ENCODE data around the gene PGF. TPM values are rescaled to one million over a fixed set of nuclear protein-coding genes. Genes with fewer than 3 reads are reported as not detected.

PGF gene
- total and polyA plus RNA-seq, 2 of the 13 experiments (the other 11 are each of a cell fraction or from before 2014, with no cell fraction given) = 10.7 to 27.5 TPM

DNA sequence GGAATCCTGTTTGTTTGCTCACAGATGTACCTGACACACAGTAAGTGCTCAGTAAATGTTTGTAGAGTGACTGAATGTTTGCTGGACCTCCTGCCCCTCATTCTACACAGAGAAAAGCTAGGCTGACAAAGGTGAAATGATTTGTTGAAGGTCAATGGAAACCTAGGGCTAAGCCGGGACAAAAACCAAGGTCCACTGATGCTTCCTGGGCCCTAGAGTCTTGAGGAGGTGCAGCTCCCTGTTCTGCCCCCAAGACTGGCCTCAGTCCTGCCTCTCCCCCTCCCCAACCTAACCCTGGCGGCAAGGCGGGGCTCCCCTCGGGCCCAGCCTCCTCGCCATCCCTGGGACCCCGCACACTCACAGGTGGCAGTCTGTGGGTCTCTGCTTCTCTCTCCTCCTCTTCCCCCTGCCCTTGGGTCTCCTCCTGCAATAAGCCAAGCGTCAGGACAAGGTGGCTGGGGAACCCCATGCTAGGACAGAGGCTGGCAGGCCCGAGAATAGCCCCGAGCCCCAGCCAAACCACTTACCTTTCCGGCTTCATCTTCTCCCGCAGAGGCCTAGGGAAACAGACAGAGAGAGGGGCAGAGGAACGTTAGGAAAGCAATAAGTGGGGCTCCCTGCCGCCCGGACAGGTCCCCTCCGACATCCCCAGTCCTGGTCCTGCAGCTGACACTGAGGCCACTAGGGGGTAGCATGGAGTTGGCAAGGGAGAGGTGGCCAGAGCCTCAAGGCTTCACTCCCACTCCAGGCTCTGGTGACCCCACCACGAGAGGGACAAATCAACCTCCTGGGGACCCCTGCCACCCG lies 9.3 kb downstream of the PGF start (continued):
- TF ChIP-seq LCORL (IDR thresholded peaks at IDR 0.05) = no peak
- no peak for TF ChIP-seq LCORL (CRISPR knock-in tag; IDR thresholded peaks at IDR 0.05)
- peak; percentile 36; the same call in 1 of the 2 replicates for TF ChIP-seq FOXO1 (CRISPR knock-in tag; IDR thresholded peaks at IDR 0.05)
- peak; percentile 21 for TF ChIP-seq SKI (IDR thresholded peaks at IDR 0.05; ENCODE audit: partially characterized antibody)
- no peak for TF ChIP-seq ZNF224 (CRISPR knock-in tag; IDR thresholded peaks at IDR 0.05)
- TF ChIP-seq ZNF235 (CRISPR knock-in tag; IDR thresholded peaks at IDR 0.05; ENCODE audit: borderline replicate concordance) = 0 out of 2 replicates have a peak, but pooled peaks have one; percentile 41
- TF ChIP-seq PRPF4 (IDR thresholded peaks at IDR 0.05; ENCODE audit: low read depth, low read length, poor library complexity, severe bottlenecking) = no peak
- no peak for TF ChIP-seq SIX1 (CRISPR knock-in tag; IDR thresholded peaks at IDR 0.05; ENCODE audit: borderline replicate concordance)
- TF ChIP-seq NFYB (CRISPR knock-in tag; IDR thresholded peaks at IDR 0.05) = no peak
- TF ChIP-seq, protein P1, sequence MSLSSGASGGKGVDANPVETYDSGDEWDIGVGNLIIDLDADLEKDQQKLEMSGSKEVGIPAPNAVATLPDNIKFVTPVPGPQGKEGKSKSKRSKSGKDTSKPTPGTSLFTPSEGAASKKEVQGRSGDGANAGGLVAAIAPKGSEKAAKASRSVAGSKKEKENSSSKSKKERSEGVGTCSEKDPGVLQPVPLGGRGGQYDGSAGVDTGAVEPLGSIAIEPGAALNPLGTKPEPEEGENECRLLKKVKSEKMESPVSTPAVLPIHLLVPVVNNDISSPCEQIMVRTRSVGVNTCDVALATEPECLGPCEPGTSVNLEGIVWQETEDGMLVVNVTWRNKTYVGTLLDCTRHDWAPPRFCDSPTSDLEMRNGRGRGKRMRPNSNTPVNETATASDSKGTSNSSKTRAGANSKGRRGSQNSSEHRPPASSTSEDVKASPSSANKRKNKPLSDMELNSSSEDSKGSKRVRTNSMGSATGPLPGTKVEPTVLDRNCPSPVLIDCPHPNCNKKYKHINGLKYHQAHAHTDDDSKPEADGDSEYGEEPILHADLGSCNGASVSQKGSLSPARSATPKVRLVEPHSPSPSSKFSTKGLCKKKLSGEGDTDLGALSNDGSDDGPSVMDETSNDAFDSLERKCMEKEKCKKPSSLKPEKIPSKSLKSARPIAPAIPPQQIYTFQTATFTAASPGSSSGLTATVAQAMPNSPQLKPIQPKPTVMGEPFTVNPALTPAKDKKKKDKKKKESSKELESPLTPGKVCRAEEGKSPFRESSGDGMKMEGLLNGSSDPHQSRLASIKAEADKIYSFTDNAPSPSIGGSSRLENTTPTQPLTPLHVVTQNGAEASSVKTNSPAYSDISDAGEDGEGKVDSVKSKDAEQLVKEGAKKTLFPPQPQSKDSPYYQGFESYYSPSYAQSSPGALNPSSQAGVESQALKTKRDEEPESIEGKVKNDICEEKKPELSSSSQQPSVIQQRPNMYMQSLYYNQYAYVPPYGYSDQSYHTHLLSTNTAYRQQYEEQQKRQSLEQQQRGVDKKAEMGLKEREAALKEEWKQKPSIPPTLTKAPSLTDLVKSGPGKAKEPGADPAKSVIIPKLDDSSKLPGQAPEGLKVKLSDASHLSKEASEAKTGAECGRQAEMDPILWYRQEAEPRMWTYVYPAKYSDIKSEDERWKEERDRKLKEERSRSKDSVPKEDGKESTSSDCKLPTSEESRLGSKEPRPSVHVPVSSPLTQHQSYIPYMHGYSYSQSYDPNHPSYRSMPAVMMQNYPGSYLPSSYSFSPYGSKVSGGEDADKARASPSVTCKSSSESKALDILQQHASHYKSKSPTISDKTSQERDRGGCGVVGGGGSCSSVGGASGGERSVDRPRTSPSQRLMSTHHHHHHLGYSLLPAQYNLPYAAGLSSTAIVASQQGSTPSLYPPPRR (CRISPR knock-in tag; IDR thresholded peaks at IDR 0.05; ENCODE audit: borderline replicate concordance) = peak; percentile 94
- TF ChIP-seq GTF3A (CRISPR knock-in tag; conservative IDR thresholded peaks at IDR 0.05) = no peak
- no peak for TF ChIP-seq NONO (IDR thresholded peaks at IDR 0.05)
- TF ChIP-seq NONO (CRISPR knock-in tag; conservative IDR thresholded peaks at IDR 0.05) = 0 out of 2 replicates have a peak, but pooled peaks have one; percentile 53
- TF ChIP-seq, protein P2, sequence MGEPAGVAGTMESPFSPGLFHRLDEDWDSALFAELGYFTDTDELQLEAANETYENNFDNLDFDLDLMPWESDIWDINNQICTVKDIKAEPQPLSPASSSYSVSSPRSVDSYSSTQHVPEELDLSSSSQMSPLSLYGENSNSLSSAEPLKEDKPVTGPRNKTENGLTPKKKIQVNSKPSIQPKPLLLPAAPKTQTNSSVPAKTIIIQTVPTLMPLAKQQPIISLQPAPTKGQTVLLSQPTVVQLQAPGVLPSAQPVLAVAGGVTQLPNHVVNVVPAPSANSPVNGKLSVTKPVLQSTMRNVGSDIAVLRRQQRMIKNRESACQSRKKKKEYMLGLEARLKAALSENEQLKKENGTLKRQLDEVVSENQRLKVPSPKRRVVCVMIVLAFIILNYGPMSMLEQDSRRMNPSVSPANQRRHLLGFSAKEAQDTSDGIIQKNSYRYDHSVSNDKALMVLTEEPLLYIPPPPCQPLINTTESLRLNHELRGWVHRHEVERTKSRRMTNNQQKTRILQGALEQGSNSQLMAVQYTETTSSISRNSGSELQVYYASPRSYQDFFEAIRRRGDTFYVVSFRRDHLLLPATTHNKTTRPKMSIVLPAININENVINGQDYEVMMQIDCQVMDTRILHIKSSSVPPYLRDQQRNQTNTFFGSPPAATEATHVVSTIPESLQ (CRISPR knock-in tag; conservative IDR thresholded peaks at IDR 0.05) = no peak
- TF ChIP-seq, protein P3, sequence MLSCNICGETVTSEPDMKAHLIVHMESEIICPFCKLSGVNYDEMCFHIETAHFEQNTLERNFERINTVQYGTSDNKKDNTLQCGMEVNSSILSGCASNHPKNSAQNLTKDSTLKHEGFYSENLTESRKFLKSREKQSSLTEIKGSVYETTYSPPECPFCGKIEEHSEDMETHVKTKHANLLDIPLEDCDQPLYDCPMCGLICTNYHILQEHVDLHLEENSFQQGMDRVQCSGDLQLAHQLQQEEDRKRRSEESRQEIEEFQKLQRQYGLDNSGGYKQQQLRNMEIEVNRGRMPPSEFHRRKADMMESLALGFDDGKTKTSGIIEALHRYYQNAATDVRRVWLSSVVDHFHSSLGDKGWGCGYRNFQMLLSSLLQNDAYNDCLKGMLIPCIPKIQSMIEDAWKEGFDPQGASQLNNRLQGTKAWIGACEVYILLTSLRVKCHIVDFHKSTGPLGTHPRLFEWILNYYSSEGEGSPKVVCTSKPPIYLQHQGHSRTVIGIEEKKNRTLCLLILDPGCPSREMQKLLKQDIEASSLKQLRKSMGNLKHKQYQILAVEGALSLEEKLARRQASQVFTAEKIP (CRISPR knock-in tag; IDR thresholded peaks at IDR 0.05; ENCODE audit: borderline replicate concordance) = no peak
- TF ChIP-seq, protein P4, sequence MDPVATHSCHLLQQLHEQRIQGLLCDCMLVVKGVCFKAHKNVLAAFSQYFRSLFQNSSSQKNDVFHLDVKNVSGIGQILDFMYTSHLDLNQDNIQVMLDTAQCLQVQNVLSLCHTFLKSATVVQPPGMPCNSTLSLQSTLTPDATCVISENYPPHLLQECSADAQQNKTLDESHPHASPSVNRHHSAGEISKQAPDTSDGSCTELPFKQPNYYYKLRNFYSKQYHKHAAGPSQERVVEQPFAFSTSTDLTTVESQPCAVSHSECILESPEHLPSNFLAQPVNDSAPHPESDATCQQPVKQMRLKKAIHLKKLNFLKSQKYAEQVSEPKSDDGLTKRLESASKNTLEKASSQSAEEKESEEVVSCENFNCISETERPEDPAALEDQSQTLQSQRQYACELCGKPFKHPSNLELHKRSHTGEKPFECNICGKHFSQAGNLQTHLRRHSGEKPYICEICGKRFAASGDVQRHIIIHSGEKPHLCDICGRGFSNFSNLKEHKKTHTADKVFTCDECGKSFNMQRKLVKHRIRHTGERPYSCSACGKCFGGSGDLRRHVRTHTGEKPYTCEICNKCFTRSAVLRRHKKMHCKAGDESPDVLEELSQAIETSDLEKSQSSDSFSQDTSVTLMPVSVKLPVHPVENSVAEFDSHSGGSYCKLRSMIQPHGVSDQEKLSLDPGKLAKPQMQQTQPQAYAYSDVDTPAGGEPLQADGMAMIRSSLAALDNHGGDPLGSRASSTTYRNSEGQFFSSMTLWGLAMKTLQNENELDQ (CRISPR knock-in tag; IDR thresholded peaks at IDR 0.05; ENCODE audit: borderline replicate concordance) = no peak
